ENCODE data around the gene SPATA13.

The SPATA13 gene

GRCh38 chr13:24160458-24161009, at the start of gene SPATA13:
TSS of gene SPATA13 (plus strand) at chr13:24160720. CDS start at chr13:24222930, 62,210 bp downstream.
- POLR2A ChIA-PET, result interaction anchor here (0.6 to 1.3 kb wide), 10 partner anchors 15 to 570 kb away, joined by 3 to 5 read pairs (median 3); no protein-coding TSS in a partner anchor
- H3K9me3 ChIP-seq (ENCODE audit: control insufficient read depth, insufficient read depth, low read depth, low read length), result no peaks in the 10 kb centered on the region
- CTCF ChIA-PET, result interaction anchor here (0.7 kb wide), 1 partner anchor 481 kb away, joined by 7 read pairs; no protein-coding TSS in a partner anchor
- H3K27ac ChIP-seq (ENCODE audit: extremely low read depth, low read depth, low read length), result peak within 1 kb of the TSS; percentile 60; the same call in 1 of the 2 replicates
- H3K36me3 ChIP-seq (ENCODE audit: control insufficient read depth in 2 of 2, insufficient read depth in 1 of 2, low read length in 2 of 2), result peaks cover 0 to 8% of the 10 kb centered on the region in 2 experiments; a peak in 1 of 3 replicates
- peak within 1 kb of the TSS; percentile 69 for H3K4me3 ChIP-seq (ENCODE audit: low read depth, low read length)
- H3K4me1 ChIP-seq (ENCODE audit: control insufficient read depth, insufficient read depth, low read length), result 0 out of 2 replicates have a peak, but pooled peaks cover 7% of the 10 kb centered on the region
- TF ChIP-seq ZEB2 (tag by site-specific recombination; IDR thresholded peaks at IDR 0.05), result 0 out of 2 replicates have a peak, but pooled peaks have one; percentile 6
- TF ChIP-seq ZNF792 (tag by site-specific recombination; IDR thresholded peaks at IDR 0.05), result no peak
- no peak for TF ChIP-seq ZNF174 (tag by site-specific recombination; IDR thresholded peaks at IDR 0.05)
- TF ChIP-seq ZFHX2 (tag by site-specific recombination; conservative IDR thresholded peaks at IDR 0.05), result peak; percentile 75
- 0 out of 2 replicates have a peak, but pooled peaks have one; percentile 12 for TF ChIP-seq PRDM1 (tag by site-specific recombination; IDR thresholded peaks at IDR 0.05)
- no peak for TF ChIP-seq ZNF24 (tag by site-specific recombination; IDR thresholded peaks at IDR 0.05)
- no peak for TF ChIP-seq ZNF433 (tag by site-specific recombination; IDR thresholded peaks at IDR 0.05; ENCODE audit: low read depth)
- TF ChIP-seq KLF8 (tag by site-specific recombination; IDR thresholded peaks at IDR 0.05), result peak; percentile 89
- peak; percentile 80 for TF ChIP-seq KLF10 (tag by site-specific recombination; IDR thresholded peaks at IDR 0.05)
- no peak for TF ChIP-seq KLF17 (tag by site-specific recombination; IDR thresholded peaks at IDR 0.05)
- TF ChIP-seq SP3 (tag by site-specific recombination; IDR thresholded peaks at IDR 0.05), result peak; percentile 80
- TF ChIP-seq ZSCAN16 (tag by site-specific recombination; IDR thresholded peaks at IDR 0.05), result no peak
- TF ChIP-seq GLIS2 (tag by site-specific recombination; IDR thresholded peaks at IDR 0.05), result peak; percentile 7; the same call in 1 of the 2 replicates
- TF ChIP-seq OSR2 (tag by site-specific recombination; IDR thresholded peaks at IDR 0.05), result no peak
- peak; percentile 1; the same call in 1 of the 2 replicates for TF ChIP-seq ZNF335 (tag by site-specific recombination; conservative IDR thresholded peaks at IDR 0.05)
- TF ChIP-seq ZBTB6 (tag by site-specific recombination; IDR thresholded peaks at IDR 0.05), result 0 out of 2 replicates have a peak, but pooled peaks have one; percentile 21
- TF ChIP-seq EGR2 (tag by site-specific recombination; IDR thresholded peaks at IDR 0.05; ENCODE audit: low read depth), result peak; percentile 42; the same call in 1 of the 2 replicates
- TF ChIP-seq ZNF398 (tag by site-specific recombination; IDR thresholded peaks at IDR 0.05), result peak; percentile 53
- TF ChIP-seq ZSCAN4 (tag by site-specific recombination; IDR thresholded peaks at IDR 0.05), result no peak
- peak; percentile 86 for TF ChIP-seq ZBTB26 (tag by site-specific recombination; optimal IDR thresholded peaks at IDR 0.05)
- TF ChIP-seq ZNF521 (tag by site-specific recombination; IDR thresholded peaks at IDR 0.05), result no peak
- TF ChIP-seq ZNF239 (tag by site-specific recombination; IDR thresholded peaks at IDR 0.05), result no peak
- TF ChIP-seq ZNF211 (tag by site-specific recombination; IDR thresholded peaks at IDR 0.05; ENCODE audit: low read depth), result no peak
- TF ChIP-seq SP2 (tag by site-specific recombination; IDR thresholded peaks at IDR 0.05), result peak; percentile 20; the same call in 1 of the 2 replicates
- no peak for TF ChIP-seq ZBTB1 (tag by site-specific recombination; IDR thresholded peaks at IDR 0.05)
- no peak for TF ChIP-seq ZNF175 (tag by site-specific recombination; IDR thresholded peaks at IDR 0.05)
- TF ChIP-seq KLF9 (tag by site-specific recombination; IDR thresholded peaks at IDR 0.05; ENCODE audit: low read depth), result peak; percentile 99
- no peak for TF ChIP-seq ZBTB21 (tag by site-specific recombination; IDR thresholded peaks at IDR 0.05)
- no peak for TF ChIP-seq ZSCAN18 (tag by site-specific recombination; IDR thresholded peaks at IDR 0.05)
- no peak for TF ChIP-seq ZNF555 (tag by site-specific recombination; conservative IDR thresholded peaks at IDR 0.05)
- no peak for TF ChIP-seq ZNF529 (tag by site-specific recombination; IDR thresholded peaks at IDR 0.05; ENCODE audit: insufficient replicate concordance)
- no peak for TF ChIP-seq ZNF791 (tag by site-specific recombination; IDR thresholded peaks at IDR 0.05)

Measured in HEK293 (cell line).